ENCODE measurements around the gene SMARCB1. TPM values are rescaled to one million over a fixed set of nuclear protein-coding genes. Genes with fewer than 3 reads are reported as not detected.

SMARCB1 gene
- total RNA-seq, 1 experiment from 2014 or later, result 136 TPM

DNA sequence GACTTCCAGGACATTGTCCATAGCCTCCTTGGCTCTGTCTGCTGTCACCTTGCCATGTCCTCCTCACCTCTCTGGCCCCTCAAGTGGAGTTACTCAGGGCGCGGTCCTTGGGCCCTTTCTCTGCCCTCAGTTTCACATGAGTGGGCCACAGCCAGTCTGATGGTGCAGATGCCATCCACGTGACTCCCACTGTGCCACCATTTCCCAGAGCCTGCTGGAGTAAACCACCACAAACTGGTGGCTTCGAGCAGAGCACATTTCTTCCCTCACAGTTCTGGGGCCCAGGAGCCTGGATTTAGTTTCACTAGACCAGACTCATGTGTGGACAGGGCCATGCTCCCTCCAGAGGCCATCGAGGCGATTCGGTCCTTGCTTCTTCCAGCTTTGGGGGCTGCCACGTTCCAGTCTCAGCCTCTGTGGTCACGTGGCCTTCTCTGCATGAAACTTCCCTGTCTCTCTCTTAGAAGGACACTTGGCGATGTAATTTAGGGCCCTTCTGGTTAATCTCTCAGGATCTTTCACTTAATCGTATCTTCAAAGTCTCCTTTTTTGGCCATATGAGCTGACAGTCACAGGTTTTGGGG is 14.6 kb downstream of the SMARCB1 start:
- H2BK5ac ChIP-seq (ENCODE audit: insufficient read length, low read length), result peak overlapping the region; percentile 70
- no peak overlapping the region for H2BK20ac ChIP-seq (ENCODE audit: low read depth, low read length, poor library complexity, severe bottlenecking)
- H3K27ac ChIP-seq (ENCODE audit: insufficient read length, low read depth, low read length), result no peak overlapping the region
- no peak overlapping the region for H4K5ac ChIP-seq (ENCODE audit: insufficient read length, low read depth, low read length)
- no peak overlapping the region for H3K4me3 Mint-ChIP-seq
- no peaks in the 10 kb centered on the region for H3K79me2 ChIP-seq (ENCODE audit: insufficient read depth, low read length)
- peak overlapping the region; percentile 72 for H4K8ac ChIP-seq (replicated peaks; ENCODE audit: insufficient read length, low read depth, low read length)
- no peaks in the 10 kb centered on the region; a peak in 1 of 5 replicates for H3K9me3 Mint-ChIP-seq
- no peak overlapping the region for H2AFZ ChIP-seq (ENCODE audit: low read length)
- no peak overlapping the region for H3K9ac ChIP-seq (ENCODE audit: extremely low read depth, insufficient read length, low read length)
- H3K4me2 ChIP-seq (ENCODE audit: insufficient read depth, insufficient read length, low read length), result no peak overlapping the region
- no peak overlapping the region for H2BK15ac ChIP-seq (ENCODE audit: low read depth, low read length)
- H3K4me1 ChIP-seq (ENCODE audit: insufficient read depth, low read length), result no peaks in the 10 kb centered on the region
- no peak overlapping the region for H3K56ac ChIP-seq (ENCODE audit: insufficient read length, low read depth, low read length)
- TF ChIP-seq, protein P1, sequence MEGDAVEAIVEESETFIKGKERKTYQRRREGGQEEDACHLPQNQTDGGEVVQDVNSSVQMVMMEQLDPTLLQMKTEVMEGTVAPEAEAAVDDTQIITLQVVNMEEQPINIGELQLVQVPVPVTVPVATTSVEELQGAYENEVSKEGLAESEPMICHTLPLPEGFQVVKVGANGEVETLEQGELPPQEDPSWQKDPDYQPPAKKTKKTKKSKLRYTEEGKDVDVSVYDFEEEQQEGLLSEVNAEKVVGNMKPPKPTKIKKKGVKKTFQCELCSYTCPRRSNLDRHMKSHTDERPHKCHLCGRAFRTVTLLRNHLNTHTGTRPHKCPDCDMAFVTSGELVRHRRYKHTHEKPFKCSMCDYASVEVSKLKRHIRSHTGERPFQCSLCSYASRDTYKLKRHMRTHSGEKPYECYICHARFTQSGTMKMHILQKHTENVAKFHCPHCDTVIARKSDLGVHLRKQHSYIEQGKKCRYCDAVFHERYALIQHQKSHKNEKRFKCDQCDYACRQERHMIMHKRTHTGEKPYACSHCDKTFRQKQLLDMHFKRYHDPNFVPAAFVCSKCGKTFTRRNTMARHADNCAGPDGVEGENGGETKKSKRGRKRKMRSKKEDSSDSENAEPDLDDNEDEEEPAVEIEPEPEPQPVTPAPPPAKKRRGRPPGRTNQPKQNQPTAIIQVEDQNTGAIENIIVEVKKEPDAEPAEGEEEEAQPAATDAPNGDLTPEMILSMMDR (conservative IDR thresholded peaks at IDR 0.05), result no peak
- H3K79me1 ChIP-seq (ENCODE audit: insufficient read depth, low read depth, low read length, poor library complexity, severe bottlenecking), result no peaks in the 10 kb centered on the region
- no peak overlapping the region for H2BK120ac ChIP-seq (ENCODE audit: low read depth, low read length, poor library complexity, severe bottlenecking)
- H3K27ac Mint-ChIP-seq, result peak overlapping the region in 1 of 3 experiments; percentile 79; a peak in 1 of 7 replicates
- no peaks in the 10 kb centered on the region for H3K27me3 Mint-ChIP-seq (ENCODE audit: low read depth)
- H3K9me3 ChIP-seq (ENCODE audit: control insufficient read depth, low read depth, low read length), result no peaks in the 10 kb centered on the region
- no peaks in the 10 kb centered on the region for H4K20me1 ChIP-seq (ENCODE audit: control insufficient read depth, insufficient read depth, insufficient read length)
- H3K23me2 ChIP-seq (ENCODE audit: insufficient read length, low read depth, low read length, poor library complexity, severe bottlenecking), result no peaks in the 10 kb centered on the region
- no peak overlapping the region for H3K4ac ChIP-seq (ENCODE audit: low read depth, low read length)
- peaks cover 0 to 3% of the 10 kb centered on the region in 2 experiments; a peak in 1 of 4 replicates for H3K4me1 Mint-ChIP-seq
- DNase-seq, result no peak
- H3K36me3 Mint-ChIP-seq (ENCODE audit: insufficient read depth in 1 of 3, low read depth in 3 of 3), result peaks cover 65 to 94% (median 89%) of the 10 kb centered on the region in 3 experiments
- no peak overlapping the region for H2AK5ac ChIP-seq (ENCODE audit: insufficient read length, low read length)
- no peak overlapping the region for H3K23ac ChIP-seq (ENCODE audit: insufficient read length, low read depth, low read length)
- no peak overlapping the region for H4K91ac ChIP-seq (ENCODE audit: insufficient read length, low read depth, low read length)
- H3K18ac ChIP-seq (ENCODE audit: insufficient read length, low read depth, low read length), result no peak overlapping the region
- no peak overlapping the region for H3K14ac ChIP-seq (ENCODE audit: insufficient read depth, low read length)
- H2BK12ac ChIP-seq (ENCODE audit: insufficient read length, low read depth, low read length), result no peak overlapping the region
- H3K27me3 ChIP-seq (ENCODE audit: insufficient read depth, low read length), result no peaks in the 10 kb centered on the region
- WGBS (ENCODE audit: extremely low coverage, insufficient read length, low lambda C conversion rate), result no CpG with 5 or more reads among the region's 11 CpGs
- H3T11ph ChIP-seq (ENCODE audit: low read length), result no peak overlapping the region
